ENCODE measurements around the gene FOXJ3. TPM values are rescaled to one million over a fixed set of nuclear protein-coding genes. Genes with fewer than 3 reads are reported as not detected.

Gene FOXJ3
- total RNA-seq, 1 donor: 34.5 TPM

DNA sequence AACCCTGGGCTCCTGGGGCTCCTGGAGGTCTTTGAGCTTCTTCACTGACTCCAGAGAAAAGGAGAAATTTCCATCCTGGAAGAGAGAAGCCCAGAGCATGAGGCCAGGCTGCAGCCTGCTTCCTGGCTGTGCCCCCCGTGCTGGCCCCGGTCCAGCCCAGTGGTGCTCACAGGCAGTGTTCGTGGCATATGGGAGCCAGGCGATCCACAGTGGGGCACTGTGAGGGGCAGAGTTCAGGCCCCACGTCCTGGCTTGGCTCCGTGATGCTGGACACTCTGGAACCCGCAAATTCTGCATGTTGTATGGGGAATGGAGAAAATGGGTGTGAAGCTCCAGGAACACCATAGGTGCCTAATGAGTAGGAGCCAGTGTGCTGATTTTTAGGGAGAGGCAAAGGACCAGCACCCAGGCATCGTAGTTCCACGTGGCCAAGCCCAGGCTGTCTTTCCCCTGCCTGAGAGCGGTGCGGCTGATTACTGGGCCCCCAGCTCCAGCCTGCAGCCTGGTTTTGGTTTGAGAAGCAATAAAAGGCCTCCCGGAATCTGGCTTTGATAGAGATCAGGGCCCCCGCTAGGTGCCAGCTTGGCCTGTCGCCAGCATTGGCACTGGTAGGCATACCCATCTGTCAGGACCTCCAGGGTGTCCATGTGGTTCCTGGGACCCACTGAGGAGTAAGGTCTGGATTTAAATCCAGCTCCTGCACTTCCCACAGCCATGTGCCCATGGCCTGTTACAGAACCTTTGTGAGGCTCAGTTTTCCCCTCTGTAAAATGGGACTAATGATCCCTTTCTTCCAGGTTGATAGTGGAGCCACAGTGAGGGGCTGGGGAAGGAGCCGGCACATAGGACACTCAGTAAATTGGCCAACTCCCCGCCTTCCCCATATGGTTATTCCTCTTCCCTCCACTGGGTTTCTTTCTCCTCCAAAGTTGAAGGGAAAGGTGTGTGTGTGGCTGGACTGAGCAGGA is 171.2 kb downstream of the FOXJ3 start:
- H3K4me3 ChIP-seq (ENCODE audit: low read depth, low read length): no peak overlapping the region
- DNase-seq (ENCODE audit: low read depth): no peak
- TF ChIP-seq, protein P1, sequence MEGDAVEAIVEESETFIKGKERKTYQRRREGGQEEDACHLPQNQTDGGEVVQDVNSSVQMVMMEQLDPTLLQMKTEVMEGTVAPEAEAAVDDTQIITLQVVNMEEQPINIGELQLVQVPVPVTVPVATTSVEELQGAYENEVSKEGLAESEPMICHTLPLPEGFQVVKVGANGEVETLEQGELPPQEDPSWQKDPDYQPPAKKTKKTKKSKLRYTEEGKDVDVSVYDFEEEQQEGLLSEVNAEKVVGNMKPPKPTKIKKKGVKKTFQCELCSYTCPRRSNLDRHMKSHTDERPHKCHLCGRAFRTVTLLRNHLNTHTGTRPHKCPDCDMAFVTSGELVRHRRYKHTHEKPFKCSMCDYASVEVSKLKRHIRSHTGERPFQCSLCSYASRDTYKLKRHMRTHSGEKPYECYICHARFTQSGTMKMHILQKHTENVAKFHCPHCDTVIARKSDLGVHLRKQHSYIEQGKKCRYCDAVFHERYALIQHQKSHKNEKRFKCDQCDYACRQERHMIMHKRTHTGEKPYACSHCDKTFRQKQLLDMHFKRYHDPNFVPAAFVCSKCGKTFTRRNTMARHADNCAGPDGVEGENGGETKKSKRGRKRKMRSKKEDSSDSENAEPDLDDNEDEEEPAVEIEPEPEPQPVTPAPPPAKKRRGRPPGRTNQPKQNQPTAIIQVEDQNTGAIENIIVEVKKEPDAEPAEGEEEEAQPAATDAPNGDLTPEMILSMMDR (IDR thresholded peaks at IDR 0.05; ENCODE audit: insufficient read depth, low read depth, low read length): no peak

DNA sequence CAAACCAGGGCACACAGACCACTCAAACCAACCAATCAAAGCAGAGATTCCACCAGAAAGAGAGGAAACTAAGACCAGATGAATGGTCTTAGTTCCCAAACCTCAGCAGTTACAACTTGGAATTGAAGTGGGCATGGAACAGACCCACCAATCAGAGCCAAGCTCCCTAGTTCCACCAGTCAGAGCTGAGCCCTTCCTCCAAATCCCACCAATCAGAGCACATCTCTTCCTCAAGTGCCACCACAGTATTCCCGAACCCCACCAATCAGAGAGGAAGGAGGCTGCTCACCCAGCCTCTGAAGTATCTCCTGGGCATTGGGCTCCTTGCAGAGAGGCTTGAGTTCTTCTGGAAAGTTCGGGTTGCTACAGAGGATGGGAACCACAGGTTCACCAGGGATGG is 171.9 kb downstream of the FOXJ3 start:
- no peak for DNase-seq (ENCODE audit: low read depth)
- no peak overlapping the region for H3K4me3 ChIP-seq (ENCODE audit: low read depth, low read length)
- TF ChIP-seq, protein P1 (IDR thresholded peaks at IDR 0.05; ENCODE audit: insufficient read depth, low read depth, low read length): no peak

DNA sequence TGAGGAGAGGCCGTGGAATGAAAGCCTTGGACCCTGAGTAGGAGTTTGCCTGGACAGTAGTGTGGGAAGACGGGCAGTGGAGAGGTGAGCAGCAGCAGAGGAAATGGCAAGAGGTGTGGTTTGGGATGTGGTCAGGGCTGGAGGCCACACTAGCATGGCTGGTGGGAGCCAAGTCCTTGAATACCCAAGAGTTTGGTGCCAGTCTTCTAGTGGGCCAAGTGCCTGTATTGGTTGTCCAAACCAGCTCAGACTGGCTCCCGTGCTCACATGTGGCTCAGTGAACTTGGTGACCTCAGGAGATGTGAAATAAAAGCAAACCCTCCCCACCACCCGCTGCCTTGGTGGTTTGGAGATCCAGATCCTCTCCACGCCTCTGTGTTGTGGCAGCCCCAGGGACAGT is 172.9 kb downstream of the FOXJ3 start:
- H3K4me3 ChIP-seq (ENCODE audit: low read depth, low read length): no peak overlapping the region
- TF ChIP-seq, protein P1 (IDR thresholded peaks at IDR 0.05; ENCODE audit: insufficient read depth, low read depth, low read length): no peak
- no peak for DNase-seq (ENCODE audit: low read depth)

DNA sequence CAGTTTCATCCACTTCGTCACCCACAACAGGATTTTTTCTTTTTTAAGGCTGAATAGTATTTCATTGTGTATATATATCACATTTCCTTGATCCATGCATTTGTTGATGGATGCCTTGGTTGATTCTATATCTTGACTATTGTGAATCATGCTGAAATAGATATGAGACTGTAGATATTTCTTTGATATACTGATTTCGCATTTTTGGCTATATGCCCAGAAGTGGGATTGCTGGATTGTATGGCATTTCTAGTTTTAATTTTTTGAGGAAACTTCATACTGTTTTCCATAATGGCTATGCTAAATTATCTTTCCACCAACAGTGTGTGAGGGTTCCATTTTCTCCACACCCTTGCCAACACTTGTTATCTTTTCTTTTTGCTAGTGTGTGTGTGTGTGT is 176.8 kb downstream of the FOXJ3 start:
- DNase-seq (ENCODE audit: low read depth): no peak
- TF ChIP-seq, protein P1 (IDR thresholded peaks at IDR 0.05; ENCODE audit: insufficient read depth, low read depth, low read length): no peak
- H3K4me3 ChIP-seq (ENCODE audit: low read depth, low read length): no peak overlapping the region

DNA sequence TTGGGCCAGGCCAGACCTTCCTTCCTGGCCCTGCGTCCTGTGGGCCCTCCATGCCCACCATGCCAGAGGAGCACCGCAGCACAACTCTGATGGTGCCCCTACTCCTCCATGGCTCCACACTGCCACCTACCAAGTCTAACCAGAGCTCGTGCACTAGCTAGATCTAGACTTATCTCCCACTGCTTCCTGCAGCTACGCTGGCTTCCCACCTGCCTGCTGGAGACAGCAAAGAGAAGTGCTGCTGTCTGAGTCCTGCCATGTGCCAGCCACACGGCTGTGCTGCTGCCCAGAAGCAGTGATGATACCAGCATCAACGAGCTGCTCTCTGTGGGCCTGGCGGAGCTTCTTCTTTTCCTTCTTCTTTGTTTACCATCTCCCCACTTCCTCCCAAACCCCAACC is 177.4 kb downstream of the FOXJ3 start:
- TF ChIP-seq, protein P1 (IDR thresholded peaks at IDR 0.05; ENCODE audit: insufficient read depth, low read depth, low read length): no peak
- no peak overlapping the region for H3K4me3 ChIP-seq (ENCODE audit: low read depth, low read length)
- no peak for DNase-seq (ENCODE audit: low read depth)

DNA sequence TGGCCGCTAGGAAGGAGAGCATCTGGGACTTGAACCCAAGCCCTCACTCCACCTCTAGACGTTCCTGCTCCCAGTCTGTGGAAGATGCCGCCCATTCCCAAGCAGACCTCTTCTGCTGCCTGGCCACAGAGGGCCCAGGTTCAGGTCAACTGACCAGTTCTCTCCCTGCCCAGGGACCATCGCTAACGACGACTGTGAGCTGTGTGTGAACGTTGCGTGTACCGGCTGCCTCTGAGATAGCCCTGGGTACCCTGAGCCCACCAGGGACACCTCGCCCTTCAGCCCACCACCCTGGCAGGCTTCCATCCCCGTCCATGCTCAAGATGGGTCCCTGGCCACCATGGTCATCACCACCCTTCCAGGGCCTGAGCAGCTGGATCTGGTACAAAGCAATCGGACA is 179.7 kb downstream of the FOXJ3 start:
- TF ChIP-seq, protein P1 (IDR thresholded peaks at IDR 0.05; ENCODE audit: insufficient read depth, low read depth, low read length): no peak
- no peak overlapping the region for H3K4me3 ChIP-seq (ENCODE audit: low read depth, low read length)
- no peak for DNase-seq (ENCODE audit: low read depth)

Data from fibroblast of villous mesenchyme (primary cell).